HFF-Myc (cell line): ENCODE results near the gene NUP210.

Experiments used
- DNase-seq: peaks from one replicate; pipeline ENCODE4 v3.0.0-alpha.2; 2011; ENCODE audit warnings: low read depth; ENCODE audit errors: extremely low read depth
- H3K4me3 ChIP-seq: replicated peaks from 2 replicates; pipeline ENCODE4 v1.5.1; 2011; ENCODE audit warnings: low read depth, mild to moderate bottlenecking, control low read depth, low read length
- TF ChIP-seq, protein P1 (sequence below): IDR thresholded peaks from 2 replicates; pipeline ENCODE4 v1.5.1; 2012; ENCODE audit warnings: mild to moderate bottlenecking, low read depth, low read length, control low read depth; ENCODE audit errors: missing control alignments

Gene NUP210

DNA sequence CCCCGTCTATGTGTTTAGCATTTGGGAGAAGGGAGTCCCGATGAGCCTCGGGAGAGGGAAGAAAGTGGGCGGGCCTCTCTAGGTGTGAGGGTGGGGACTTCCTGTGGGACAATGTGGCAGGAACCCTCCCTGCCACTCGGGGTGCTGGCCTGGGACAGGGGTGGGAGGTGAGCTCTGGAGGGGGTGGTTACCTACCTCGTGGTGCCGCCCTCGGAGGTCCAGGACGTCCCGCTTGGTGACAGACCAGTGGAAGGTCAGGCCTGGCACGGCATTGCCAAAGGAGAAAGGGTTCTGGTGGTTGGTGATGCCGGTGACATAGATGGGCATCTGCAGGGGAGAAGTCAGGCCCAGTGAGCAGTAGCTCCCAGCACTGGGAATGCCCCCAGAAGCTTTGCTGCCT lies 83.5 kb downstream of the NUP210 start:
- H3K4me3 ChIP-seq: no peak overlapping the region
- DNase-seq: no peak
- TF ChIP-seq, protein P1, sequence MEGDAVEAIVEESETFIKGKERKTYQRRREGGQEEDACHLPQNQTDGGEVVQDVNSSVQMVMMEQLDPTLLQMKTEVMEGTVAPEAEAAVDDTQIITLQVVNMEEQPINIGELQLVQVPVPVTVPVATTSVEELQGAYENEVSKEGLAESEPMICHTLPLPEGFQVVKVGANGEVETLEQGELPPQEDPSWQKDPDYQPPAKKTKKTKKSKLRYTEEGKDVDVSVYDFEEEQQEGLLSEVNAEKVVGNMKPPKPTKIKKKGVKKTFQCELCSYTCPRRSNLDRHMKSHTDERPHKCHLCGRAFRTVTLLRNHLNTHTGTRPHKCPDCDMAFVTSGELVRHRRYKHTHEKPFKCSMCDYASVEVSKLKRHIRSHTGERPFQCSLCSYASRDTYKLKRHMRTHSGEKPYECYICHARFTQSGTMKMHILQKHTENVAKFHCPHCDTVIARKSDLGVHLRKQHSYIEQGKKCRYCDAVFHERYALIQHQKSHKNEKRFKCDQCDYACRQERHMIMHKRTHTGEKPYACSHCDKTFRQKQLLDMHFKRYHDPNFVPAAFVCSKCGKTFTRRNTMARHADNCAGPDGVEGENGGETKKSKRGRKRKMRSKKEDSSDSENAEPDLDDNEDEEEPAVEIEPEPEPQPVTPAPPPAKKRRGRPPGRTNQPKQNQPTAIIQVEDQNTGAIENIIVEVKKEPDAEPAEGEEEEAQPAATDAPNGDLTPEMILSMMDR: no peak

DNA sequence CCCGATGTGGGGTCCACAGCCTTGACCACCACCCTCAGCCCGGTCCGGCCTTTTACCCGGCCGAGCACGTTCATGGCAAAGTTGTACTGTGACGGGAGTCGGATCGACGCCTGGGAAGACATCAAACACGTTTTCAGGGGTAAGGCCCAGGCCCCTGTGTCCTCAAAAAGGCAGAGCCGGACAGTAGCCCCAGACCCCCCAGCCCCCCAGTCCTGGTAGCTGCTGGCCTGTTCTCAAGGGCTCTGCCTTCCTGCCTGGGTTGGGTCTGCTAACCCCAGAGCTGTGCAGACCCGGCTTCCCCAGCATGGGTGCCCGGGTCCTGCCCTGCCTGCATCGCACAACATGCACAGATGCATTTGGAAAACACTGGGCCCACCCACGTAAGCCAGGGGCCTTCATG lies 84.6 kb downstream of the NUP210 start:
- DNase-seq: no peak
- H3K4me3 ChIP-seq: no peak overlapping the region
- TF ChIP-seq, protein P1: no peak

DNA sequence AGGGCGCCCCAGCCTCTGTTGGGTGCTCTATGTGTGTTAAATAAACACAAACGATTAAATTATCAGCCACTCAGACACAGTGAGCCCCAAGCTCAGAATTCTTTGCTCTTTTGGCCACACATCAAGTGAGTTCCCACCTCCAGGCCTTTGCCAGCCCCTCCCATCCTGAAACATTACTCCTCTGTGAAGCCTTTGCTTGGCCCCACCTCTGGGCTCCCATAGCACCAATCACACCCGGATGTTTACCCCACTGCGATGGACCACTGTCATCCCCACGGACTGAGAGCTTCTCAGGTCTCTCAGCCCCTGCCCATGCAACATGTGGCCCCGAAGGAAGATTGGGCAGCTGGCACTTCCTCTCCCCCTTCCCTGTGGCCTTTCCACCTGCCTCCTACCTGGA lies 85.1 kb downstream of the NUP210 start:
- TF ChIP-seq, protein P1: no peak
- H3K4me3 ChIP-seq: no peak overlapping the region
- DNase-seq: no peak

DNA sequence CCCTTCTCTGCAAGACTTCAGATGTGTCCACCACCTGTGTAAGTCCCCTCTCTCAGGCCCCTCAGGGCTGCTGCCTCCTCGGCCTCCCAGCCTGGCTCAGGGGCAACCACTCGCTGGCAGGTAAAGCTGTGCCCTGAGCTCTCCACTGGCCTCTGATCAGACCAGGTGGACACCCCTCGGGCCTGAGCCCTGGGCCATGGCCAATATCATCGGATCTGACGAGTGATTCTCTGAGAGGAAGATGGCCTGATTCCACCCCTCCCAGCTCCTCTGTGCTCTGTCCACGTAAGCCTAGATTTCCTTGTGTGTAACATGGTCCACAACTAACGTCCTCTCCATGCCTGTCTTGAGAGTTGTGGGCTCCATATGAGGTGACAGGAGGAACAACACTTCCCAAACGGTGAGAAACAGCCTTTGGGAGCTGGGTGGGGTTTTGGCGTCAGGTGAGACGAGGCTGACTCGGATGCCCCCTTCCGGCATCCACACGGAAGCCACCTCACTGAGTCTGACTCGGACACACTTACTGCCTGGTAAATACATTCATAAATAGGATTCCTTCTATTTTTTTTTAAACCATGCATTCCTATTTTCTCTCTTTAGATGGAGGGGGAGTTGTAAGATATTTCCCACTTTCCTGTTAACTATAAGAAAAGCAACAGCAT lies 86.8 kb downstream of the NUP210 start:
- DNase-seq: no peak
- no peak overlapping the region for H3K4me3 ChIP-seq
- TF ChIP-seq, protein P1: no peak

DNA sequence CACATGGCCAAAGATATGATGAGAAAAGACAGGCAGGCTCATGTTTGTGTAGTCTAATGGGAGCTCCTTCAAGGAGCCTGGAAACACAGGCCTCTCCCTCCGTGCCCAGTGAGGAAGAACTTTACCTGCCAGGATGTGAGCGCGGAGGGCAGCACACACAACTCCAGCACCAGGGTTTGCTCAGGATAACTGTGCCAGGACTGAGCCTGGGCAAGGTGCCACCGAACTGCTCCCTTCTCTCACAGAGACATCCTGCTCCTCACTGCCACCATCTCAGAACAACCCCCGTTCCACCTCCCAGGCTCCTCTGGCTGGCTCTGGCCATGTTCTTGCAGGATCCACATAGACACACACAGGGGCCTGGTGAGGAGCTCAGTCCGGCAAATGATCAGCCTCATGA lies 87.4 kb downstream of the NUP210 start:
- TF ChIP-seq, protein P1: no peak
- no peak for DNase-seq

DNA sequence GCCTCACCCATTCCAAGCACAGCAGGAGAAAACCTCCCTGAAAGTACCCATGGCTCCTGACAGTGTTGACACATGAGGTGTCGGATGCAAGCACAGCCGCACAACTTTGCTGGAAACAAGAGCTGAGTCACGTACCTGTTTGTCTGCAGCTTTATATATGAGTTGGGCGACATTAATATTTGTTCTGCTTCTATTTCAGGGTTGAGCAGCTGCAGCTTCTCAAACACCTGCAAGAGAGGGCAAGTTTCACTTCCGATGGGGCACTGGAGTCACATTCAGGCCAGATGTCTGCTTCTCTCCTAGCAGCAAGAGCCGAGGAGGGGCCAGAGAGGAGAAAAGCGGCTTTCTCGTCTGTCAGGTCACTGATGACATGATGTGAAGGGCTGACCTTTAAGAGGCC lies 88.0 kb downstream of the NUP210 start:
- TF ChIP-seq, protein P1: no peak

More for the DNA sequence above, 87.4 kb downstream of the NUP210 start:
- H3K4me3 ChIP-seq: no peak overlapping the region

DNA sequence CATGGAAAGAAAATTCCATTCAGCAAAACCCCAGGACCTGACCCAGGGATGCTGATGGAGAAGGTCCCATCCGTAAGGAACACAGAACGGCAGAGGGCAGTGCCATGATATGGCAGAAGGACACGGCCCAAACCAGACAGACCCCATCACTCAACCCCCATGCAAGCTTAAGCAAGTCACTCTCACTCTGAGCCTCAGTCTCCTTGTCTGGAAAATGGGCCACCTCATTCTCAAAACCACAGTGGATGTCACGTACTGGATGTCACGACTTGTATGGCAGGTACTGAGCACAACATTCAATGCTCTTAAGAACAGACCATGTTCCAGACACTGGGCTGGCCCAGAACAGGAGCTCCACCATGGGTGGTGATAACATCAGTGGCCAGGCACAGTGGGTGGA lies 90.4 kb downstream of the NUP210 start:
- H3K4me3 ChIP-seq: no peak overlapping the region
- no peak for DNase-seq
- TF ChIP-seq, protein P1: no peak

More for the DNA sequence above, 88.0 kb downstream of the NUP210 start:
- H3K4me3 ChIP-seq: no peak overlapping the region
- DNase-seq: no peak
